ENCODE measurements around the gene GOLM1.

The GOLM1 gene

GRCh38 chr9:86047361-86047760 is 52.0 kb downstream of the GOLM1 start:
- no peak overlapping the region for H2BK5ac ChIP-seq (ENCODE audit: low read depth, low read length, poor library complexity)
- no peaks in the 10 kb centered on the region for H3K9me3 ChIP-seq (ENCODE audit: insufficient read depth, low read depth, low read length)
- H2AK5ac ChIP-seq (ENCODE audit: low read length), result no peak overlapping the region
- no peak overlapping the region for H2BK12ac ChIP-seq (ENCODE audit: low read length)
- H3K79me2 ChIP-seq (ENCODE audit: control insufficient read depth, insufficient read depth, low read length, poor library complexity), result no peaks in the 10 kb centered on the region
- H3K79me1 ChIP-seq (ENCODE audit: low read length), result no peaks in the 10 kb centered on the region
- H4K12ac ChIP-seq (ENCODE audit: low read depth, low read length), result no peak overlapping the region
- no peaks in the 10 kb centered on the region for H3K36me3 ChIP-seq (ENCODE audit: control insufficient read depth in 1 of 2, insufficient read depth in 2 of 2, low read length in 2 of 2)
- no peak overlapping the region for H4K8ac ChIP-seq (ENCODE audit: low read depth, low read length)
- H3K27me3 ChIP-seq (ENCODE audit: insufficient read depth, low read length), result no peaks in the 10 kb centered on the region
- H3K9ac ChIP-seq (ENCODE audit: low read length), result no peak overlapping the region
- no peak overlapping the region for H3K18ac ChIP-seq (ENCODE audit: low read length)
- DNase-seq, result no peak
- H3K14ac ChIP-seq (ENCODE audit: low read length), result no peak overlapping the region
- no peak overlapping the region for H2AFZ ChIP-seq (ENCODE audit: insufficient read depth, low read length, poor library complexity)
- H3K4ac ChIP-seq (ENCODE audit: low read depth, low read length), result no peak overlapping the region
- no CpG with 5 or more reads among the region's 13 CpGs for WGBS (ENCODE audit: extremely low coverage, insufficient coverage, insufficient read length)
- H3K27ac ChIP-seq (ENCODE audit: low read depth, low read length), result no peak overlapping the region
- H3K4me3 ChIP-seq (ENCODE audit: low read depth, low read length), result no peak overlapping the region
- no peaks in the 10 kb centered on the region for H3K4me1 ChIP-seq (ENCODE audit: control insufficient read depth in 1 of 2, insufficient read depth in 2 of 2, low read length in 2 of 2)
- H2BK120ac ChIP-seq (ENCODE audit: insufficient read depth, low read length, poor library complexity), result no peak overlapping the region
- H3K4me2 ChIP-seq (ENCODE audit: low read length), result no peak overlapping the region
- no peak overlapping the region for H4K91ac ChIP-seq (ENCODE audit: low read depth, low read length)
- H3K23ac ChIP-seq (ENCODE audit: low read length), result no peak overlapping the region

- no peaks in the 10 kb centered on the region for H3K36me3 ChIP-seq (ENCODE audit: control insufficient read depth in 1 of 2, insufficient read depth in 2 of 2, low read length in 2 of 2)
- no peaks in the 10 kb centered on the region for H3K27me3 ChIP-seq (ENCODE audit: insufficient read depth, low read length)
- H3K4me2 ChIP-seq (ENCODE audit: low read length), result no peak overlapping the region
- H4K8ac ChIP-seq (ENCODE audit: low read depth, low read length), result no peak overlapping the region
- H2BK12ac ChIP-seq (ENCODE audit: low read length), result no peak overlapping the region
- no peak overlapping the region for H4K91ac ChIP-seq (ENCODE audit: low read depth, low read length)
- H3K14ac ChIP-seq (ENCODE audit: low read length), result no peak overlapping the region
- H3K9me3 ChIP-seq (ENCODE audit: insufficient read depth, low read depth, low read length), result no peaks in the 10 kb centered on the region
- no peak overlapping the region for H2AFZ ChIP-seq (ENCODE audit: insufficient read depth, low read length, poor library complexity)
- H3K79me1 ChIP-seq (ENCODE audit: low read length), result no peaks in the 10 kb centered on the region
- H4K12ac ChIP-seq (ENCODE audit: low read depth, low read length), result no peak overlapping the region
- no peak overlapping the region for H3K18ac ChIP-seq (ENCODE audit: low read length)
- WGBS (ENCODE audit: extremely low coverage, insufficient coverage, insufficient read length), result no CpG with 5 or more reads among the region's 8 CpGs
- H2BK5ac ChIP-seq (ENCODE audit: low read depth, low read length, poor library complexity), result no peak overlapping the region
- no peak overlapping the region for H2BK120ac ChIP-seq (ENCODE audit: insufficient read depth, low read length, poor library complexity)
- H3K4me1 ChIP-seq (ENCODE audit: control insufficient read depth in 1 of 2, insufficient read depth in 2 of 2, low read length in 2 of 2), result no peaks in the 10 kb centered on the region
- no peak overlapping the region for H3K4me3 ChIP-seq (ENCODE audit: low read depth, low read length)
- no peak overlapping the region for H3K9ac ChIP-seq (ENCODE audit: low read length)
- no peak overlapping the region for H3K27ac ChIP-seq (ENCODE audit: low read depth, low read length)
- no peak for DNase-seq
- no peak overlapping the region for H3K23ac ChIP-seq (ENCODE audit: low read length)
- no peaks in the 10 kb centered on the region for H3K79me2 ChIP-seq (ENCODE audit: control insufficient read depth, insufficient read depth, low read length, poor library complexity)
- H2AK5ac ChIP-seq (ENCODE audit: low read length), result no peak overlapping the region
- no peak overlapping the region for H3K4ac ChIP-seq (ENCODE audit: low read depth, low read length)
Observed at GRCh38 chr9:86046930-86047341, 52.4 kb downstream of the GOLM1 start.

GRCh38 chr9:86046071-86046636 is 53.2 kb downstream of the GOLM1 start:
- H3K9me3 ChIP-seq (ENCODE audit: insufficient read depth, low read depth, low read length), result no peaks in the 10 kb centered on the region
- H3K4me3 ChIP-seq (ENCODE audit: low read depth, low read length), result no peak overlapping the region
- H3K23ac ChIP-seq (ENCODE audit: low read length), result no peak overlapping the region
- no peak overlapping the region for H3K9ac ChIP-seq (ENCODE audit: low read length)
- WGBS (ENCODE audit: extremely low coverage, insufficient coverage, insufficient read length), result no CpG with 5 or more reads among the region's 14 CpGs
- H3K79me2 ChIP-seq (ENCODE audit: control insufficient read depth, insufficient read depth, low read length, poor library complexity), result no peaks in the 10 kb centered on the region
- no peak overlapping the region for H3K4ac ChIP-seq (ENCODE audit: low read depth, low read length)
- H2BK120ac ChIP-seq (ENCODE audit: insufficient read depth, low read length, poor library complexity), result no peak overlapping the region
- H2AFZ ChIP-seq (ENCODE audit: insufficient read depth, low read length, poor library complexity), result no peak overlapping the region
- H3K14ac ChIP-seq (ENCODE audit: low read length), result no peak overlapping the region
- no peak overlapping the region for H4K91ac ChIP-seq (ENCODE audit: low read depth, low read length)
- no peaks in the 10 kb centered on the region for H3K36me3 ChIP-seq (ENCODE audit: control insufficient read depth in 1 of 2, insufficient read depth in 2 of 2, low read length in 2 of 2)
- no peak for DNase-seq
- no peak overlapping the region for H4K12ac ChIP-seq (ENCODE audit: low read depth, low read length)
- H3K4me1 ChIP-seq (ENCODE audit: control insufficient read depth in 1 of 2, insufficient read depth in 2 of 2, low read length in 2 of 2), result no peaks in the 10 kb centered on the region
- H3K27me3 ChIP-seq (ENCODE audit: insufficient read depth, low read length), result no peaks in the 10 kb centered on the region
- no peak overlapping the region for H4K8ac ChIP-seq (ENCODE audit: low read depth, low read length)
- no peak overlapping the region for H2BK5ac ChIP-seq (ENCODE audit: low read depth, low read length, poor library complexity)
- no peak overlapping the region for H3K4me2 ChIP-seq (ENCODE audit: low read length)
- no peaks in the 10 kb centered on the region for H3K79me1 ChIP-seq (ENCODE audit: low read length)
- no peak overlapping the region for H3K18ac ChIP-seq (ENCODE audit: low read length)
- H2AK5ac ChIP-seq (ENCODE audit: low read length), result no peak overlapping the region
- no peak overlapping the region for H2BK12ac ChIP-seq (ENCODE audit: low read length)
- H3K27ac ChIP-seq (ENCODE audit: low read depth, low read length), result no peak overlapping the region

GRCh38 chr9:86045654-86046053 is 53.7 kb downstream of the GOLM1 start:
- H3K4ac ChIP-seq (ENCODE audit: low read depth, low read length), result no peak overlapping the region
- H2AK5ac ChIP-seq (ENCODE audit: low read length), result no peak overlapping the region
- no peaks in the 10 kb centered on the region for H3K27me3 ChIP-seq (ENCODE audit: insufficient read depth, low read length)
- H2BK12ac ChIP-seq (ENCODE audit: low read length), result no peak overlapping the region
- H3K4me2 ChIP-seq (ENCODE audit: low read length), result no peak overlapping the region
- DNase-seq, result no peak
- no peak overlapping the region for H3K14ac ChIP-seq (ENCODE audit: low read length)
- no peak overlapping the region for H3K18ac ChIP-seq (ENCODE audit: low read length)
- H2BK120ac ChIP-seq (ENCODE audit: insufficient read depth, low read length, poor library complexity), result no peak overlapping the region
- no peak overlapping the region for H3K23ac ChIP-seq (ENCODE audit: low read length)
- no peak overlapping the region for H4K12ac ChIP-seq (ENCODE audit: low read depth, low read length)
- H3K4me1 ChIP-seq (ENCODE audit: control insufficient read depth in 1 of 2, insufficient read depth in 2 of 2, low read length in 2 of 2), result no peaks in the 10 kb centered on the region
- H3K79me1 ChIP-seq (ENCODE audit: low read length), result no peaks in the 10 kb centered on the region
- no peak overlapping the region for H3K27ac ChIP-seq (ENCODE audit: low read depth, low read length)
- no CpG with 5 or more reads among the region's 6 CpGs for WGBS (ENCODE audit: extremely low coverage, insufficient coverage, insufficient read length)
- H3K9ac ChIP-seq (ENCODE audit: low read length), result no peak overlapping the region
- no peak overlapping the region for H4K8ac ChIP-seq (ENCODE audit: low read depth, low read length)
- no peak overlapping the region for H3K4me3 ChIP-seq (ENCODE audit: low read depth, low read length)
- H2AFZ ChIP-seq (ENCODE audit: insufficient read depth, low read length, poor library complexity), result no peak overlapping the region
- H3K9me3 ChIP-seq (ENCODE audit: insufficient read depth, low read depth, low read length), result no peaks in the 10 kb centered on the region
- no peak overlapping the region for H4K91ac ChIP-seq (ENCODE audit: low read depth, low read length)
- no peak overlapping the region for H2BK5ac ChIP-seq (ENCODE audit: low read depth, low read length, poor library complexity)
- H3K79me2 ChIP-seq (ENCODE audit: control insufficient read depth, insufficient read depth, low read length, poor library complexity), result no peaks in the 10 kb centered on the region
- no peaks in the 10 kb centered on the region for H3K36me3 ChIP-seq (ENCODE audit: control insufficient read depth in 1 of 2, insufficient read depth in 2 of 2, low read length in 2 of 2)

All from trophoblast cell (in vitro differentiated cells and primary cell).